Stimulated activated naive B cell treated with anti-CD40 and anti-IgM and Interleukin-4, amounts not matched to agents 10 μg/mL and 1 μg/mL and 100 μg/mL, for 72 hours (primary cell): Measurements from ENCODE around the gene CCDC192.
"Not testable (repeated sequence)": the region's sequence is repeated elsewhere in the genome, so short reads cannot be mapped to it uniquely, and the experiment has no call there.

Experiments
- ATAC-seq, 2 donors: fragments of 150-1000 bp; cut with Tn5 transposase; replicated peaks; 2 replicates each; pipeline ENCODE4 v1.10.0; 2021; ENCODE audit warnings: moderate library complexity in 1 of 2
- DNase-seq: peaks from one replicate; pipeline ENCODE4 v3.0.0; 2021
- H3K27ac Mint-ChIP-seq: one replicate; pipeline ENCODE4 v1.8.0; 2022; ENCODE audit warnings: mild to moderate bottlenecking, mixed read lengths
- H3K27me3 Mint-ChIP-seq, 2 donors: one replicate each; pipeline ENCODE4 v1.8.0; 2022; ENCODE audit warnings: mixed read lengths in 2 of 2
- H3K36me3 Mint-ChIP-seq, 2 donors: one replicate each; pipeline ENCODE4 v1.8.0; 2022; ENCODE audit warnings: mixed read lengths in 2 of 2, mild to moderate bottlenecking in 1 of 2
- H3K4me1 Mint-ChIP-seq, 2 donors: one replicate each; pipeline ENCODE4 v1.8.0; 2022; ENCODE audit warnings: mixed read lengths in 2 of 2, mild to moderate bottlenecking in 1 of 2
- H3K4me3 Mint-ChIP-seq, 2 donors: one replicate each; pipeline ENCODE4 v1.8.0; 2022; ENCODE audit warnings: mild to moderate bottlenecking in 2 of 2, mixed read lengths in 2 of 2, moderate library complexity in 1 of 2
- H3K9me3 Mint-ChIP-seq, 2 donors: one replicate each; pipeline ENCODE4 v1.8.0; 2022; ENCODE audit warnings: mixed read lengths in 2 of 2, mild to moderate bottlenecking in 1 of 2

Gene CCDC192

GRCh38 chr5:127702926-127703561, at the start of gene CCDC192:
CCDC192 (plus strand) TSS chr5:127703391; CDS start chr5:127703446, 55 bp downstream.
- Mint-ChIP-seq H3K9me3 (peaks cover 0 to 2% of the 10 kb centered on the region in 2 donors), H3K4me1 (no peaks in the 10 kb centered on the region), H3K27me3 (peaks cover 0 to 5% of the 10 kb centered on the region in 2 donors), H3K4me3 (no peak within 1 kb of the TSS), H3K36me3 (no peaks in the 10 kb centered on the region), H3K27ac (no peak within 1 kb of the TSS)
- DNase-seq (no peak), ATAC-seq (no peak)

- ATAC-seq (no peak), DNase-seq (no peak)
- Mint-ChIP-seq H3K9me3 (no peaks in the 10 kb centered on the region), H3K27me3 (no peaks in the 10 kb centered on the region), H3K4me1 (no peaks in the 10 kb centered on the region), H3K4me3 (no peak overlapping the region), H3K27ac (no peak overlapping the region), H3K36me3 (no peaks in the 10 kb centered on the region)
These were observed 46.4 kb upstream of the CCDC192 start for GRCh38 chr5:127656825-127657224.

DNA sequence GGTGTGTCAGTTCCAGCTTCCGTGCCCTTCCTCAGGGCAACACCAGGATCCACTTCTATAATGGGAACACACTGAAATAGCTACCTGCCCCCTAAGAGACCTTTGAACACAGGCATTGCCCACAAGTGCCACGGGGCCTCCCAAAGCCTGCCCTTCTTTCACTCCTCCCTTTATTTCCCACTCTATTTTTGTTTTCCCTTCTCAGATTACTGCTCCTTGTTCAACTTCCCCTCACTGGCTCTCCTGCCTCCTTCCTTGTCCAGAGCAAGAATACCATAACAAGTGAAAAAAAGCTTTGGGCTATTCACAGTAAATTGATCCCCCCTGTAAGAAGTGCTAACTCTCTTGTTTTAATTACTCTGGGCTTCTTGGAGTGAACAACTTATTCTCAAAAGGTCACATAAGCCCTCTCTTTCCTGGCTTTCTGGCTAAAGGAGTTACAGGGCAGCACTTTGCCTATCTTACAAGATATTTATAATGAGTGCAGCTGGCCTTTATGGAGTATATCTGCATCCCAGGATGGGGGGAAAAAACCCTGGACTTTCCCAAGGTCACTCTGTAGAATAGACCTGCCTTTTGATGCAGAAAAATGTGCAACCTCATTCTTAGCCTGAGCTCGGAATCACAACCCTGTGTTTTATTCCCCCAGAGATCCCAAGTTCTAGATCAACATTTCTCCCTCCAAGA, 43.0 kb upstream of the CCDC192 start:
- H3K27ac Mint-ChIP-seq, result no peak overlapping the region
- no peaks in the 10 kb centered on the region for H3K27me3 Mint-ChIP-seq
- DNase-seq (no peak), ATAC-seq (no peak)
- no peaks in the 10 kb centered on the region for H3K9me3 Mint-ChIP-seq
- H3K36me3 Mint-ChIP-seq, result no peaks in the 10 kb centered on the region
- no peaks in the 10 kb centered on the region for H3K4me1 Mint-ChIP-seq
- H3K4me3 Mint-ChIP-seq, result no peak overlapping the region

- ATAC-seq, result no peak
- no peak overlapping the region for H3K4me3 Mint-ChIP-seq
These were observed 39.1 kb upstream of the CCDC192 start for GRCh38 chr5:127664093-127664492.

GRCh38 chr5:127665641-127666040, 37.5 kb upstream of the CCDC192 start:
- DNase-seq (no peak), ATAC-seq (no peak)
- Mint-ChIP-seq H3K4me1 (no peaks in the 10 kb centered on the region), H3K36me3 (no peaks in the 10 kb centered on the region), H3K4me3 (no peak overlapping the region), H3K27me3 (no peaks in the 10 kb centered on the region), H3K27ac (no peak overlapping the region), H3K9me3 (no peaks in the 10 kb centered on the region)

More at GRCh38 chr5:127664093-127664492, 39.1 kb upstream of the CCDC192 start:
- Mint-ChIP-seq H3K36me3 (no peaks in the 10 kb centered on the region), H3K27me3 (no peaks in the 10 kb centered on the region), H3K4me1 (no peaks in the 10 kb centered on the region), H3K27ac (no peak overlapping the region), H3K9me3 (no peaks in the 10 kb centered on the region)
- no peak for DNase-seq

DNA sequence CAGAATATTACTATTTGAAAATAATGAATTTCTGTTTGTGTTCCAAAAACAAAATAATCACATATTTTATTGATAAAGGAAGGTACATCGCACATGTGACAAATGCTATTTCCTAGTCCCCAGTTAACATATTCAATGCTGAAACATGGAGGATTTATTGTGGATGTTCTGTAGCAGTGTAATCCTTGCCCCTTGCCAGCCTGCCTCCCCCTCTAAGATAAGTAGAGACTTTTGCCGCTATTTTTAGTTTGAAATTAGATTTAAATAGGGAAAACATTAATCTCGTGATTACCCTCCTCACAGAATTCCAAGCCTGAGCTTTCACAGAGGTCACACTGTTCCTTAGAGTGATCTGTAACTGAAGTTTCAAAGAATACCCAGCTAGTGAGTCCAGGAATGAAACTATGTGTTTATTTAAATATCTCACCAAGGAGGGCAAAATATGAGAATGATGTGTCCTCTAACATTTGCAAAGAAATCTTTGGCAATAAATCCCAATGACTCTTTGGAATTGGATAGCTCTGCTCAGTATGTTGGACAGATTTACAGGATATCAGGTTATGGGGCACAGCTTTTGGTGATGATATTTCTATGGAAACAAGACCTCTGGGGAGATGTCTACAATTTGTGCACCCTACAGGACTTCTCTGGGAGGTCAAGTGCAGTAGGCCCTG, 37.0 kb upstream of the CCDC192 start:
- no peak overlapping the region for H3K4me3 Mint-ChIP-seq
- ATAC-seq (no peak), DNase-seq (no peak)
- H3K27me3 Mint-ChIP-seq, result no peaks in the 10 kb centered on the region
- no peaks in the 10 kb centered on the region for H3K4me1 Mint-ChIP-seq
- no peak overlapping the region for H3K27ac Mint-ChIP-seq
- H3K9me3 Mint-ChIP-seq, result no peaks in the 10 kb centered on the region
- H3K36me3 Mint-ChIP-seq, result no peaks in the 10 kb centered on the region

- no peaks in the 10 kb centered on the region for H3K27me3 Mint-ChIP-seq
- H3K36me3 Mint-ChIP-seq, result no peaks in the 10 kb centered on the region
- no peaks in the 10 kb centered on the region for H3K9me3 Mint-ChIP-seq
- H3K4me1 Mint-ChIP-seq, result no peaks in the 10 kb centered on the region
- DNase-seq, result no peak
- H3K27ac Mint-ChIP-seq, result no peak overlapping the region
- no peak overlapping the region for H3K4me3 Mint-ChIP-seq
- no peak for ATAC-seq
These were observed 35.3 kb upstream of the CCDC192 start for GRCh38 chr5:127667926-127668325.

- no peaks in the 10 kb centered on the region for H3K27me3 Mint-ChIP-seq
- no peaks in the 10 kb centered on the region for H3K36me3 Mint-ChIP-seq
- H3K4me3 Mint-ChIP-seq, result no peak overlapping the region
- no peak for ATAC-seq
- no peak overlapping the region for H3K27ac Mint-ChIP-seq
- no peaks in the 10 kb centered on the region for H3K4me1 Mint-ChIP-seq
- DNase-seq, result no peak
- peaks cover 0 to 3% of the 10 kb centered on the region in 2 donors for H3K9me3 Mint-ChIP-seq
These were observed 32.0 kb upstream of the CCDC192 start for GRCh38 chr5:127671218-127671617.

DNA sequence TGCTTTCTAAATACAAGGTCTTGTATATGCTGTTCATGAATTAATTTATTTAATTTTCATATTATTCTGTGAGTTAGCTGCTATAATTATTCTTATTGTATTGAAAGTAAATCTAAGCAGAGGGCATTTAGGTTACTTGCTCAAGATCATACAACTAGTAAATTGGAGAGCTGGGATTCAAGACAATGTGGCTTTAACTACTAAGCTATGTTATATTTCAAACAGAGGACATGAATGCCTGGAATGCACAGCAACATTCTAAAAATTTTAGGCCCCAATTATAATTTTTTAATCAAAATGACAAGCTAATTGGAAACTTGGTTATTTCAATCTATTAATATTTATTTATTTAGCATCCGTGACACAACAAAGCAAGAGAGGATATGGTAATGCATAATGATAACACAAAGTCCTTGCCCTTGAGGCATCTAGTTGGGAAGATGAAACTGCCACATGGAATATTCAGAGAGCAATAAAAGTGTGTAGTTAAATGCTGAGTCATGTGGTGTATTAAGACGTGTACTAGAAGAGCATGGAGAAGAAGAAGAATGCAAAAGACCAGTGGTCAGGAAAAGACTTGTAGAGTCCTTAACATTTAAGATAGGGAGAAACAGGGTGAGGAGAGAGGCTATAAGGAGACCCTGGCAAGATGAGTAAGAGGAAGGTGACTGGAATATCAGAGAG, 29.9 kb upstream of the CCDC192 start:
- H3K36me3 Mint-ChIP-seq, result no peaks in the 10 kb centered on the region

DNA sequence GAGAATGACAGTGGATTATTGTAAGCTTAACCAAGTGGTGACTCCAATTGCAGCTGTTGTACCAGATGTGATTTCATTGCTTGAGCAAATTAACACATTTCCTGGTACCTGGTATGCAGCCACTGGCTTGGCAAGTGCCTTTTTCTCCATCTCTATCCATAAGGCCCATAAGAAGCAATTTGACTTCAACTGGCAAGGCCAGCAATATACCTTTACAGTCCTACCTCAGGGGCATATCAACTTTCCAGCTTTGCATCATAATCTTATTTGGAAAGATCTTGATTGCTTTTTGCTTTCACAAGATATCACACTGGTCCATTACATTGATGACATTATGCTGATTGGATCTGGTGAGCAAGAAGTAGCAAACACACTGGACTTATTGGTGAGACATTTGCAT, 26.2 kb upstream of the CCDC192 start:
- H3K27me3 Mint-ChIP-seq, H3K36me3 Mint-ChIP-seq, ATAC-seq, DNase-seq, H3K9me3 Mint-ChIP-seq, H3K4me1 Mint-ChIP-seq, H3K27ac Mint-ChIP-seq, H3K4me3 Mint-ChIP-seq: not testable (repeated sequence)

More for the DNA sequence above, 29.9 kb upstream of the CCDC192 start:
- no peak for DNase-seq
- ATAC-seq, result no peak
- Mint-ChIP-seq H3K9me3 (peaks cover 0 to 3% of the 10 kb centered on the region in 2 donors), H3K27me3 (no peaks in the 10 kb centered on the region), H3K4me1 (no peaks in the 10 kb centered on the region), H3K27ac (no peak overlapping the region), H3K4me3 (no peak overlapping the region)

GRCh38 chr5:127679691-127680330, 23.4 kb upstream of the CCDC192 start:
- H3K9me3 Mint-ChIP-seq, H3K27ac Mint-ChIP-seq, DNase-seq, H3K4me1 Mint-ChIP-seq, ATAC-seq, H3K4me3 Mint-ChIP-seq, H3K36me3 Mint-ChIP-seq, H3K27me3 Mint-ChIP-seq: not testable (repeated sequence)

GRCh38 chr5:127680595-127680994, 22.6 kb upstream of the CCDC192 start:
- Mint-ChIP-seq H3K9me3 (peaks cover 0 to 2% of the 10 kb centered on the region in 2 donors), H3K36me3 (no peaks in the 10 kb centered on the region), H3K4me3 (no peak overlapping the region), H3K27me3 (no peaks in the 10 kb centered on the region), H3K27ac (no peak overlapping the region), H3K4me1 (no peaks in the 10 kb centered on the region)
- ATAC-seq (no peak), DNase-seq (no peak)

DNA sequence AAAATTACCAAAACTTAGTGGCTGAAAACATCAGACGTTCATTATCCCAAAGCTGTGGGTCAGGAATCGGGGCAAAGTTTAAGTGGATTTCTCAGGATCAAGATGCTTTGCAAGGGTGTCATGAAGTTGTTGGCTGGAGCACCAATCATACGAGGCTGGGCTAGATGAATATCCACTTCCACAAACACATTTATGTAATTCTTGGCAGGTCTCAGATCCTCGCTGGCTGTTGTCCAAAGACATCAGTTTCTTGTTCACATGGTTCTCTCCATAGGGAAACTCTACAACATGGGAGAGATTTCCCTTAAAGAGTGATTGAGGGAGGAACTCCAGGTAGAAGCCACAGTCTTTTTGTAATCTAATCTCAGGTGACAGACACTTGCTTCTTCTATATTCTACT, 20.2 kb upstream of the CCDC192 start:
- no peak overlapping the region for H3K4me3 Mint-ChIP-seq
- H3K36me3 Mint-ChIP-seq, result no peaks in the 10 kb centered on the region
- H3K27ac Mint-ChIP-seq, result no peak overlapping the region
- no peaks in the 10 kb centered on the region for H3K4me1 Mint-ChIP-seq
- no peaks in the 10 kb centered on the region for H3K27me3 Mint-ChIP-seq
- no peak for DNase-seq
- ATAC-seq, result no peak
- no peaks in the 10 kb centered on the region for H3K9me3 Mint-ChIP-seq

GRCh38 chr5:127684726-127685467, 18.3 kb upstream of the CCDC192 start:
- Mint-ChIP-seq H3K4me1 (no peaks in the 10 kb centered on the region), H3K9me3 (no peaks in the 10 kb centered on the region), H3K4me3 (no peak overlapping the region), H3K27me3 (no peaks in the 10 kb centered on the region), H3K36me3 (no peaks in the 10 kb centered on the region), H3K27ac (no peak overlapping the region)
- ATAC-seq, result no peak
- DNase-seq, result no peak
